ENCODE results near the gene SALL4. TPM values are rescaled to one million over a fixed set of nuclear protein-coding genes. Genes with fewer than 3 reads are reported as not detected.

The SALL4 gene
- total RNA-seq, 1 donor from 2014 or later = not detected

GRCh38 chr20:51811514-51812128 lies 9.3 kb upstream of the SALL4 start:
- DNase-seq (ENCODE audit: extremely low spot score in 2 of 2) = no peak
- intact Hi-C loops (cut with DNase I) = no loop called here
- H3K4me1 ChIP-seq = no peaks in the 10 kb centered on the region
- no peaks in the 10 kb centered on the region for H3K27me3 ChIP-seq
- H3K27ac ChIP-seq = no peak overlapping the region
- H3K4me3 ChIP-seq = no peak overlapping the region
- no peak for TF ChIP-seq POLR2A (IDR thresholded peaks at IDR 0.05)
- TF ChIP-seq CTCF (IDR thresholded peaks at IDR 0.05) = no peak
- no peak for TF ChIP-seq POLR2AphosphoS5 (IDR thresholded peaks at IDR 0.05; ENCODE audit: insufficient read depth in 1 of 2, low read depth in 1 of 2)
- no peaks in the 10 kb centered on the region for H3K9me3 ChIP-seq
- no peaks in the 10 kb centered on the region for H3K36me3 ChIP-seq

- H3K4me3 ChIP-seq = no peak overlapping the region
- TF ChIP-seq POLR2AphosphoS5 (IDR thresholded peaks at IDR 0.05; ENCODE audit: insufficient read depth in 1 of 2, low read depth in 1 of 2) = no peak
- no peak for TF ChIP-seq POLR2A (IDR thresholded peaks at IDR 0.05)
- no peak for TF ChIP-seq CTCF (IDR thresholded peaks at IDR 0.05)
- intact Hi-C loops (cut with DNase I) = no loop called here
- no peaks in the 10 kb centered on the region for H3K9me3 ChIP-seq
- no peaks in the 10 kb centered on the region for H3K4me1 ChIP-seq
- no peak overlapping the region for H3K27ac ChIP-seq
- H3K27me3 ChIP-seq = no peaks in the 10 kb centered on the region
- H3K36me3 ChIP-seq = no peaks in the 10 kb centered on the region
- no peak for DNase-seq (ENCODE audit: extremely low spot score in 2 of 2)
These were observed 8.7 kb upstream of the SALL4 start for GRCh38 chr20:51811042-51811355.

- Histone ChIP-seq H3K9me3 (no peaks in the 10 kb centered on the region), H3K4me3 (no peak overlapping the region), H3K27ac (no peak overlapping the region), H3K36me3 (no peaks in the 10 kb centered on the region), H3K27me3 (no peaks in the 10 kb centered on the region), H3K4me1 (no peaks in the 10 kb centered on the region)
- DNase-seq (ENCODE audit: extremely low spot score in 2 of 2) = no peak
- no peak for TF ChIP-seq CTCF (IDR thresholded peaks at IDR 0.05)
- TF ChIP-seq POLR2AphosphoS5 (IDR thresholded peaks at IDR 0.05; ENCODE audit: insufficient read depth in 1 of 2, low read depth in 1 of 2) = no peak
- no peak for TF ChIP-seq POLR2A (IDR thresholded peaks at IDR 0.05)
- intact Hi-C loops (cut with DNase I) = no loop called here
These were observed 8.1 kb upstream of the SALL4 start for GRCh38 chr20:51810155-51811041.

GRCh38 chr20:51807720-51808250 lies 5.5 kb upstream of the SALL4 start:
- H3K9me3 ChIP-seq = no peaks in the 10 kb centered on the region
- H3K4me1 ChIP-seq = no peaks in the 10 kb centered on the region
- H3K27me3 ChIP-seq = no peaks in the 10 kb centered on the region
- H3K27ac ChIP-seq = no peak overlapping the region
- intact Hi-C loops (cut with DNase I) = no loop called here
- DNase-seq (ENCODE audit: extremely low spot score in 2 of 2) = no peak
- TF ChIP-seq POLR2A (IDR thresholded peaks at IDR 0.05) (no peak), POLR2AphosphoS5 (IDR thresholded peaks at IDR 0.05; ENCODE audit: insufficient read depth in 1 of 2, low read depth in 1 of 2) (no peak), CTCF (IDR thresholded peaks at IDR 0.05) (no peak)
- no peak overlapping the region for H3K4me3 ChIP-seq
- no peaks in the 10 kb centered on the region for H3K36me3 ChIP-seq

- H3K9me3 ChIP-seq = no peaks in the 10 kb centered on the region
- no peak overlapping the region for H3K27ac ChIP-seq
- intact Hi-C loops (cut with DNase I) = no loop called here
- H3K36me3 ChIP-seq = no peaks in the 10 kb centered on the region
- DNase-seq (ENCODE audit: extremely low spot score in 2 of 2) = no peak
- TF ChIP-seq POLR2A (IDR thresholded peaks at IDR 0.05) = no peak
- no peak for TF ChIP-seq POLR2AphosphoS5 (IDR thresholded peaks at IDR 0.05; ENCODE audit: insufficient read depth in 1 of 2, low read depth in 1 of 2)
- no peak for TF ChIP-seq CTCF (IDR thresholded peaks at IDR 0.05)
- peaks cover 11% of the 10 kb centered on the region for H3K27me3 ChIP-seq
- no peak overlapping the region for H3K4me3 ChIP-seq
- H3K4me1 ChIP-seq = peaks cover 25% of the 10 kb centered on the region
These were observed 2.4 kb upstream of the SALL4 start for GRCh38 chr20:51804754-51805153.

All from vagina (tissue), 2 donors.